Parathyroid adenoma (tissue), 2 donors: ENCODE results near the gene MEGF10.

Experiments used
- H2AFZ ChIP-seq: fragments of 300-600 bp; sonication (generic); one replicate; pipeline ENCODE4 v1.7.0; 2017; ENCODE audit warnings: antibody characterized with exemption, mild to moderate bottlenecking
- H3K27ac ChIP-seq: fragments of 300-600 bp; sonication (generic); one replicate; pipeline ENCODE4 v1.7.0; 2017
- H3K27me3 ChIP-seq: fragments of 300-600 bp; sonication (generic); one replicate; pipeline ENCODE4 v1.7.0; 2017; ENCODE audit warnings: low read length; ENCODE audit not compliant: control insufficient read depth, insufficient read depth
- H3K36me3 ChIP-seq: fragments of 300-600 bp; sonication (generic); one replicate; pipeline ENCODE4 v1.7.0; 2017; ENCODE audit warnings: low read length; ENCODE audit not compliant: control insufficient read depth, insufficient read depth
- H3K4me1 ChIP-seq: fragments of 300-600 bp; sonication (generic); one replicate; pipeline ENCODE4 v1.7.0; 2017; ENCODE audit warnings: control low read depth
- H3K4me2 ChIP-seq: fragments of 300-600 bp; sonication (generic); one replicate; pipeline ENCODE4 v1.7.0; 2017; ENCODE audit warnings: low read length
- H3K4me3 ChIP-seq: fragments of 300-600 bp; sonication (generic); one replicate; pipeline ENCODE4 v1.7.0; 2017; ENCODE audit warnings: low read depth, low read length
- H3K79me2 ChIP-seq: fragments of 300-600 bp; sonication (generic); one replicate; pipeline ENCODE4 v1.7.0; 2017; ENCODE audit warnings: control low read depth
- H3K9ac ChIP-seq: fragments of 300-600 bp; sonication (generic); one replicate; pipeline ENCODE4 v1.7.0; 2017; ENCODE audit warnings: mild to moderate bottlenecking
- H3K9me3 ChIP-seq: fragments of 300-600 bp; sonication (generic); one replicate; pipeline ENCODE4 v1.7.0; 2017; ENCODE audit warnings: low read length; ENCODE audit not compliant: control insufficient read depth
- TF ChIP-seq, protein P1 (sequence below): fragments of 300-600 bp; sonication (generic); IDR thresholded peaks from one replicate; pipeline ENCODE4 v1.7.0; 2017; ENCODE audit warnings: antibody characterized with exemption, mild to moderate bottlenecking
- donor health status: primary hyperparathyroidism.

Gene MEGF10

DNA sequence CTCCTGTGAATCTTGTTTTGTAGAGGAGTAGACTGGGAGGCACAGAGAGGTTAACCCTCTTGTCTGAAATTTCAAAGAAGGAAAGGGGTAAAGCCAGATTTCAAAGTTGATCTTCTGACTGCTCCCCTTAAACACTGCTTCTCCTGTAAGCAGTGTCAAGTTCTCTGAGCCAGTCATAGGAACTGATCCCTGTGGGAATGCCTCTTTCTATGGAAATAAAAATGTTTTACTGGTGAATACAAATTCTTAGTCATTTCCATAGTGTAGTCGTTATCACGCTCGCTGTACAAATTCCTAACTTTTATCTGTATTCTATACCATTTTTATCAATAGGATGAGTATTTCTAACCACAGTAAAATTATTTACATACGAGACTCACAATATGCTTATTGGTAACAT is 160.5 kb downstream of the MEGF10 start:
- H3K9me3 ChIP-seq, result no peaks in the 10 kb centered on the region
- no peak overlapping the region for H3K4me3 ChIP-seq
- H3K9ac ChIP-seq, result no peak overlapping the region
- H3K36me3 ChIP-seq, result no peaks in the 10 kb centered on the region
- no peak overlapping the region for H3K27ac ChIP-seq
- no peaks in the 10 kb centered on the region for H3K27me3 ChIP-seq
- no peaks in the 10 kb centered on the region for H3K4me1 ChIP-seq
- no peak overlapping the region for H3K4me2 ChIP-seq
- no peak overlapping the region for H2AFZ ChIP-seq
- TF ChIP-seq, protein P1, sequence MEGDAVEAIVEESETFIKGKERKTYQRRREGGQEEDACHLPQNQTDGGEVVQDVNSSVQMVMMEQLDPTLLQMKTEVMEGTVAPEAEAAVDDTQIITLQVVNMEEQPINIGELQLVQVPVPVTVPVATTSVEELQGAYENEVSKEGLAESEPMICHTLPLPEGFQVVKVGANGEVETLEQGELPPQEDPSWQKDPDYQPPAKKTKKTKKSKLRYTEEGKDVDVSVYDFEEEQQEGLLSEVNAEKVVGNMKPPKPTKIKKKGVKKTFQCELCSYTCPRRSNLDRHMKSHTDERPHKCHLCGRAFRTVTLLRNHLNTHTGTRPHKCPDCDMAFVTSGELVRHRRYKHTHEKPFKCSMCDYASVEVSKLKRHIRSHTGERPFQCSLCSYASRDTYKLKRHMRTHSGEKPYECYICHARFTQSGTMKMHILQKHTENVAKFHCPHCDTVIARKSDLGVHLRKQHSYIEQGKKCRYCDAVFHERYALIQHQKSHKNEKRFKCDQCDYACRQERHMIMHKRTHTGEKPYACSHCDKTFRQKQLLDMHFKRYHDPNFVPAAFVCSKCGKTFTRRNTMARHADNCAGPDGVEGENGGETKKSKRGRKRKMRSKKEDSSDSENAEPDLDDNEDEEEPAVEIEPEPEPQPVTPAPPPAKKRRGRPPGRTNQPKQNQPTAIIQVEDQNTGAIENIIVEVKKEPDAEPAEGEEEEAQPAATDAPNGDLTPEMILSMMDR, result no peak
- H3K79me2 ChIP-seq, result no peaks in the 10 kb centered on the region

GRCh38 chr5:127452626-127453025 is 162.0 kb downstream of the MEGF10 start:
- Histone ChIP-seq H3K9ac (no peak overlapping the region), H3K9me3 (no peaks in the 10 kb centered on the region), H3K36me3 (no peaks in the 10 kb centered on the region), H3K79me2 (no peaks in the 10 kb centered on the region), H3K4me2 (no peak overlapping the region), H3K27ac (no peak overlapping the region), H3K4me1 (no peaks in the 10 kb centered on the region), H2AFZ (no peak overlapping the region), H3K27me3 (no peaks in the 10 kb centered on the region), H3K4me3 (no peak overlapping the region)
- TF ChIP-seq, protein P1, result no peak

- no peaks in the 10 kb centered on the region for H3K27me3 ChIP-seq
- H3K4me2 ChIP-seq, result no peak overlapping the region
- no peak overlapping the region for H3K27ac ChIP-seq
- no peaks in the 10 kb centered on the region for H3K36me3 ChIP-seq
- no peaks in the 10 kb centered on the region for H3K9me3 ChIP-seq
- no peaks in the 10 kb centered on the region for H3K79me2 ChIP-seq
- no peak overlapping the region for H2AFZ ChIP-seq
- no peak overlapping the region for H3K9ac ChIP-seq
- no peaks in the 10 kb centered on the region for H3K4me1 ChIP-seq
- TF ChIP-seq, protein P1, result no peak
- no peak overlapping the region for H3K4me3 ChIP-seq
These were observed 180.6 kb downstream of the MEGF10 start for GRCh38 chr5:127471211-127471610.

DNA sequence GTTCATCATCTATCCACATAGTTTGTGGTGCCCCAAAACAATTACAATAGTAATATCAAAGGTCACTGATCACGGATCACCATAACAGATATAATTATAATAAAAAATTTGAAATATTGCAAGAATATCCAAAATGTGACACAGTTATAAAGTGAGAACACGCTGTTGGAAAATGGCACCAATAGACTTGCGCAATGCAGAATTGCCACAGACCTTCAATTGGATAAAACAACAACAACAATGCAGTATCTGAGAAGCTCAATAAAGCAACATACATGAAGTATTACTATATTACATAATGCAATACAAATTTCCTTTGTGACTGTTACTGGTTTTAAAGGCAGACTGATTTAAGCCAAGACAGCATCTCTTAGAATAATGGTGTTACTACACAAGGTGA is 182.1 kb downstream of the MEGF10 start:
- H3K9me3 ChIP-seq, result no peaks in the 10 kb centered on the region
- no peaks in the 10 kb centered on the region for H3K4me1 ChIP-seq
- TF ChIP-seq, protein P1, result no peak
- H3K36me3 ChIP-seq, result no peaks in the 10 kb centered on the region
- no peaks in the 10 kb centered on the region for H3K27me3 ChIP-seq
- no peak overlapping the region for H2AFZ ChIP-seq
- H3K27ac ChIP-seq, result no peak overlapping the region
- no peak overlapping the region for H3K9ac ChIP-seq
- no peaks in the 10 kb centered on the region for H3K79me2 ChIP-seq
- no peak overlapping the region for H3K4me3 ChIP-seq
- no peak overlapping the region for H3K4me2 ChIP-seq

DNA sequence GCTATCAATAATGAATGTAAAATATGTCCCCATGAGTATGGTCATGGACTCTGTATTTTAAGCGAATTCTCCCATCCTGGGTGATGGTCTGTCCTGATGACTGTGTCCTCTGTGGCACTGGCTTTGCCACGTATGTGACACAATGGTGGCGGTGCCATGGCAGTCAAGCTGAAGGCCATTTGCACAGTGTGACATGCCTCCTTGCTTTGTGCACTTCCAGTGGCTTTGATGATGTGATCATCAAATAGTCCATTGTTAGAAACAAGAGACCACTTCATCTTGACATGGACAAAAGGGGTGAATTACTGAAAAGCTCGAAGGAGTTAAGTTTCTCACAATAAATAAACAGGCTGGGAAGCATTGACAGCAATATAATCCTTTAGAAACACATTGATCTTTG is 195.9 kb downstream of the MEGF10 start:
- H3K27ac ChIP-seq, result no peak overlapping the region
- TF ChIP-seq, protein P1, result no peak
- H3K4me3 ChIP-seq, result no peak overlapping the region

More for the DNA sequence above, 195.9 kb downstream of the MEGF10 start:
- H3K4me2 ChIP-seq, result no peak overlapping the region
- no peaks in the 10 kb centered on the region for H3K79me2 ChIP-seq
- no peaks in the 10 kb centered on the region for H3K4me1 ChIP-seq
- H2AFZ ChIP-seq, result no peak overlapping the region
- H3K9me3 ChIP-seq, result no peaks in the 10 kb centered on the region
- no peaks in the 10 kb centered on the region for H3K27me3 ChIP-seq
- H3K36me3 ChIP-seq, result no peaks in the 10 kb centered on the region
- no peak overlapping the region for H3K9ac ChIP-seq
